NCI-H2196 treated with DMSO at 0.1 percent for 48 hours (cell line): ENCODE measurements around the gene STEAP3.
A peak's percentile ranks its signal among the peaks of the same experiment; 100 is the strongest.

ENCODE experiments used
- DNase-seq: peaks from one replicate; lab custom pipeline; 2025; ENCODE audit not compliant: unreplicated experiment; lab: John Stamatoyannopoulos, UW

The STEAP3 gene

DNA sequence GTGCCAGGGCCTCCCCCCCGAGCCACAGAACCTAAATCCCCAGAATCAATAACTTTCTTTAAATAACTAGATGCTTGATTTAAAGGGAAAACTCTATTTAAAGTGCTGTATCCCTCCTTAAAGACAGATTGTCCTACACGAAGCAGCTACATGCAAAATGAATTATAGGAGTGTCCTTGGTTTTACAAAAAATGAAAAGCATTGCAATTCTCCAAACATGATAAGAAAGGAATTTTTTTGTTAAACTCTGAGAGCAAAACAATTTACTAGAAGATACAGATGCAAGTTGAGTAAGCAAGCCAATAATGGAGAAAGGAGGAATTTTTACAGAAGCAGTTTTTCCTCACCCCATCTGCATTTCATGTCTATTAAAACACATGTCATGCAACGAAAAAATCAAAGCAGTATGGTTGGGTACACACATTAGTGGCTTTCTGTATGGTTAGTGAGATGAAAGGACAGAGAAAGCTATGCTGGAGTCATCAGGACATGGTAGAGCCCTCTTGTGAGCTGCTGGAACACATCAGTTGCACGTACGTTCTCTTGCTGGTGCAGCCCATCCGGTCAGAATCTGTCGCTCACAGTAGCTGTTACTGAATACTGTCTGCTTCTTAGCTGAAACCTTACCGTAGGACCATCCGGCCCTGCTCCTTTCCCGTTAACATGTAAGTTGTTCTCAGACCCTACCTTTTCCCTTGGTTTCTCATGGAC, 25.9 kb upstream of the STEAP3 start:
- no peak for DNase-seq

DNA sequence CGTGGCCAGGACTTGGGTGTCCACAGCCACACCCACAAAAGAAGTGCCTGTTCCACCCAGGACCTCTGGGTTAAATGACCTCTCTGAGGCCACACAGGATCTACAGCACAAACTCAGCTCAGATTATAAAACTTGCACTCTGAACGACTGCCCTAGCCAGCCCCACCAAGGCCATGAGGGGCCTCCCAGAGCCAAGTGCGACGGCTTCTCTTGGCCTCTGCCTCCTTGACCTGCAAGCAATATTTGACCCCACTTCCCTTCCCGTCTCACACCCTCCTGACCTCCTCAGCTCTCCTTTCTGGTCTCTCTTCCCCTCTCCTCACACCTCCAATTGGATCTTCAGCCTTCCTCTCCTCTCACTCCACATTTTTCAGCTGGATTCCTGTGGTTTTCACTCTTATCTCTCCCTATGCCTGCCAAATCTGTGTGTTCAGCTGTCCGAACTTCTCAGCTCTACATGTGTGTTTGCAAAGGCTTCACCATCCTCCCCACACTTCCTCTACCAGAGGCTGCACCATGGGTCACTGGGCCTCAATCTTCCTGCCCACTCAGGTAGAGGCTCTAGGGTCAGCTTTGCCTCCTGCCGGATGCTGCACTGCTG, 25.3 kb upstream of the STEAP3 start:
- no peak for DNase-seq

DNA sequence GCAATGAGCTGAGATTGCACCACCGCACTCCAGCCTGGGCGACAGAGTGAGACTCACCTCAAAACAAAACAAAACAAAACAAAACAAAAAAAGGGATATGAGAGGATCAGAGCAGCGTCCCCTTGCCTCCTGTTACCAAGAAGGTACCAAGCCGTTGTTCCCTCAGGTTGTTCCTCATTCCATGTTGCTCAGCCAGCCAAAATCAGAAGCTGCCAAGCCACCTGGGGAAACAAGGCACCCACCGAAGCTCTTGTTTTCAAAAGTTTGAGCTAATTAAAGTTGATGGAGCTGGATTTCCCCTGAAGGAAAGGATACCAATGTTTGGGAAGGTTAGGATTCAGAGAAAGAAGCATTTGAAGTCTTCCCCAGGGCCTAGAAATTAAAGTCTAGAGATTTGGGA, 21.8 kb upstream of the STEAP3 start:
- DNase-seq = no peak

DNA sequence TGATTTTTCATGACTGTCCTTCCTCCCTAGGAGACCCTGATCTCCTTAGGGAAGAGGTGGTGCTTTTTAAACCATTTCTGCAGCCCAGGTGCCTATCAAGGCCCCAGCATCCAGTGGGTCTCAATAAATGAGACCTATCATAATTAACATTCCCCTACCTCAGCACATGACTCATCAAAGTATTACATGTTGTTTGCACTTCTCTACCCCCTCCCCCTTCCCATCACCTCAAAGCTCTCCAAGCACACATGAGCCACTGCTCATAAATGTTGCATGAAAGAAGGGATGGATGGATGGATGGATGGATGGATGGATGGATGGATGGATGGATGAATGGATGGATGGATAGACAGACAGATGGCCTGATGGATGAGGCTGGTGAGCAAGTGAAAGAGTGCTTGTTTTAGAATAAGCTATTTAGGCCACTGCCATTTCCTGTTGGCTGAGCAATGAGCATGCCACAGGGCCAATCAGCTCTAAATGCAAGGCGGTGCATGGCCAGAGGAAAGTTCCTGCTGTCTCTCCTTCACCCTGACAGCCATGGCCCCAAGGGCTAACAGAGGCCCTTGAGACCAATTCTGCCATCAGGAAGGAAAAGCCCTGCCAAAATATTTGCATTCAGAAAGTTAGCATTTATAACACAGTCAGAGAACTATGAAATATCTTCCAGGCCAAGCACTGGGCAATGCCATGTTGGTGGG, 20.9 kb upstream of the STEAP3 start:
- DNase-seq = no peak

DNA sequence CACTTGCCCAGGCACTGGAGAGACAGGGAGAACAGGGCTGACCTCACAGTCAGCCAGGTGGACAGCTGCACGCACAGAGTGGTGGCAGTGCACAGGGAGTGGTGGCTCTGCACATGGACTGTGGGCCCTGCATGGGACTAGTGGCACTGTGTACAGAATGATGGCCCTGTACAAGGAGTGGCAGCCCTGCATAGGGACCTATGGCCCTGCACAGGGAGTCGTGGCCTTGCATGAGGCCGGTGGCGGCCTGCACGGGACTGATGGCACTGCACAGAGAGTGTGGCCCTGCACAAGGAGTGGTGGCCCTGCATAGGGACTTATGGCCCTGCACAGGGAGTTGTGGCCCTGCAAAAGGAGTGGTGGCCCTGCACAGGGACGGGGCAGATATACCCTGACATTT, 19.1 kb upstream of the STEAP3 start:
- DNase-seq = no peak

DNA sequence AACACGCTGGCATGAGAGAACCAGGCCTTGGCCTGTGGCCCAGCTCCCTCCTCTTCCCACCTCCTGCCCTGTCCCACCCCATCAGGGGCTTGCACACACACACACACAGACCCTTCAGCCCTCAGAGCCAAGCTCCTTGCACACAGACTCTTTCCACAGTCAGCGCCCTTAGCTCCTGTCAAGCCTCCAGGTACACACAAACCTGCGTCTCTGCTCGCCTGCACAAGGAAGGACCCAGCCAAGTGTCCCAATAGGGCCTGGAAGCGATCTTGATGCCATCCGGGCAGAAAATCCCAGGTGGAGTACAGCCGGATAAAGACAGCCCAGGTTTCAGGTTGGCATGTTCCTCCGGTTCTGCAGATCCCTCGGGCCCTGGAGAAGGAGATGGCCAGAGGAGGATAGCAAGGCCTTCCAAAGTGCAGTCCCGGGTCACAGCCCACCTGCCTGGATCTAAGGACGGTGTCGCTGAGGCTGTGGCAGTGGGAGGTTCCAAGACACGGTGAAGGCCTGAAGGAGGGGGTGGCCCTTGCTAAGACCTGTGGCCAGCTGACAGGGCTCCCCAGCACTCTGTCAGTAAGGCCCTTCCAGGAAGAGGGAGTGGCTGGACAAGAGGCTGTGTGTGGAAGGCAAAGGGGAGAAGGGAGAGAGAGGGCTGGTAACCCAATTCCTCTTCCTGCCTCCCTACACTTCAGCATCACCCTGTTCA, 18.5 kb upstream of the STEAP3 start:
- DNase-seq = no peak

DNA sequence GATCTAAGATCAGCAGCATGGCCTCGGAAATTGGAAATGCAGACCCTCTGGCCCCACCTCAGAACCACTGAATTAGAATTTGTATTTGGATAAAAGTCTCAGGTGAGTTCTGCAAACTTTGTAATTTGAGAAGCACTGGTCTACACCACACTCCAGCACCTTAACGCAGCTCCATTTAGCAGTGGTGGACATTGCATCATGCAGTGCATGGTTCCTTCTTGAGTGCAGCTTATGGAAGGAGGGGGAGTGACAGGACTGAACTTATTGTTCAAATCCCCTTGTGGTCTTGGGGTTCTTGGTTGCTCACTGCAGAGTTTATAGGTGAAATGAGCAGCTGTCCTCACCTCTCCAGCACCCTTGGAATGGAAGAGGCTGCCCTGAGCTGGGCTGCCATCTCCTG, 17.4 kb upstream of the STEAP3 start:
- DNase-seq = no peak

DNA sequence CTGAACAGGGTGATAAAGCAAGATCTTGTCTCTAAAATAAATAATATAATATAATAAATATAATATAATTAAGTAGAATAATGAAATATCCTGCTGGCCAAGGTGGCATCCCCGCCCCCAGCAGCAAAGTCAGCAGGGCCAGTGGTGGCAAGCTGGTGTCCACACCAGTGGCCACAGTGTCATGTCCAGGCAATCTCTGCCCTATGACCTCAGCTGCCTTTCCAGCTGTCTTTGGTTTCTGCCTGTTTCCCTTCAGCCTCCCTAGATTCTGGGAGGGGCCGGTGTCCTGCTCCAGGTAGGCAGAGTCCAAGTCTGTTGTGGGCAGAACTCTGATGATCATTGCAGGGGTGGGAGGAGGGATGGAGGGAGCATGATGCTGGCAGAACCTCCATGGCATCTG, 16.2 kb upstream of the STEAP3 start:
- no peak for DNase-seq

DNA sequence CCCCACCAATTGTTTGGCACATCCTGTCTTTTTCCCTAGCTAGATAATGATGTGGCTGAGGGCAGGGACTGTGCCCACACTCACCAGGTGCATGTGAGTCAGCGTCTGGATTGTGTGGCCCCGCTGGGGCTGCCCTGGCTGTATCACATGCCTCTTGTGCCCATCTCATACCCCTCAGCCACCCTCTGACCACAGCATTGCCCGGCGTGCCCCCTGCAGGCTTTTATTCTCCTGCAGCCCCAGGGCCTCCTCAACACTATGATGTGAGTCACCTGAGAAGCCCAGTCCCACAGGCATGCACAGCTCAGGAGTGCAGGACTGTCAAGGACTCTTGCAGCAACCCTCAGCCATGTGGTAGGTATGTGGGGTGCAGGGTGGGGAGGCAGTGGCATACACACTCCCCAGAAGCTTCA, 14.8 kb upstream of the STEAP3 start:
- DNase-seq = peak; percentile 15

DNA sequence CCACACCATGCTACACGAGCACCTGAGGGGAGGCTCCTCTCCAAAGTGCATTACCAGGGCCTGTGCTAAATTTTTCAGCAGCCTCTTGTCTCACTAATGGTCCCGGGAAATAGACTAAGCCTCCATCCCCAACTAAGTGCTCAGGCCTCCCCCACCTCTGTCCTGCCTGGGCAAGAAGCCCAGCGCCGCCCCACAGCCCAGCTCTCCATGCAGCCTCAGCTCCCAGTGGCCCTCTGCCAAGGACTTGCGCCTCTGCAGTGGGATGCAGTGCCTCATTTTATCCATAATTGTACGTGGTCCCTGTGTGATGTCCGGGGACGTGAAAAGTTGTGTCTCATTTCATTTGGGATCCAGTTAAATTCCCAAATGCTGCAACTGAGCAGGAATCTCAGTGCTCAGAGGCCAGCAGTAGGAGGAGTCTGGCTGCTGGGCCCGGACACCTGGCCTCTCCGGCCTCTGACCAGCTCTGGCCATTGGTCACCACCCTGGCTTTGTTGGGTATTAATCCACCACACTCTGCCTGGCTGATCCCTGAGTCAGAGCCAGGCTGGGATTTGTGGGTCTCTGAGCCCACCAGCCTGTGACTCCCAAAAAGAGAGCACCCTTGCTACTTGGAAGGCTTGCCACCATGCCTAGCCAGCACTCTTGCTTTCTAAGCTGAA, 11.4 kb upstream of the STEAP3 start:
- no peak for DNase-seq

DNA sequence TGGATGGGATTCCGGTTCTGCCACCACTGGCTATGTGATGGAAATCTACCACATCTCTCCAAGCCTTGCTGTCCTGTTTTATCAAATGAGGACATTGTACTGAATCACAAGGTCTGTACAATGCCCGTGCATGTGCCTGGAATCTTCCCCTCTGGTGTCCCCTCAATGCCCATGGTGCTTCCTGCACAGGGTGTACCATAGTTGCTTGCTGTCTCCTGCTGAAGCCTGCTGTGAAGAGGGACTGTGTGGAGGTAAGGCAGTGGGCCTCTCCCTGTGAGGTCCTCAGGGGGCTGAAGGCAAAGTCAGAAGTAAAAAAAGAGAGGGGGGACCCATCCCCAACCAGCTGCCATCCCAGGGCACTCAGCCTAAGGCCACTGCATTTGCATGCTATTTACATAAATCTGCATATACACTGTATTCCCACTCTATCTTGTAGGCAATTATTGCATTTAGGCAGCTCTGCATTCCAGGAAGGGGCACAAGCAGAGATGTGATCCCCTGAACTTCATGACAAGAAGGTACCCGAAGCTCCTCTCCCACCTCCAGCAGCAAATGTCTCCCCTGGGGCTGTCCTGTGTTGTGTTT, 9.1 kb upstream of the STEAP3 start:
- no peak for DNase-seq

DNA sequence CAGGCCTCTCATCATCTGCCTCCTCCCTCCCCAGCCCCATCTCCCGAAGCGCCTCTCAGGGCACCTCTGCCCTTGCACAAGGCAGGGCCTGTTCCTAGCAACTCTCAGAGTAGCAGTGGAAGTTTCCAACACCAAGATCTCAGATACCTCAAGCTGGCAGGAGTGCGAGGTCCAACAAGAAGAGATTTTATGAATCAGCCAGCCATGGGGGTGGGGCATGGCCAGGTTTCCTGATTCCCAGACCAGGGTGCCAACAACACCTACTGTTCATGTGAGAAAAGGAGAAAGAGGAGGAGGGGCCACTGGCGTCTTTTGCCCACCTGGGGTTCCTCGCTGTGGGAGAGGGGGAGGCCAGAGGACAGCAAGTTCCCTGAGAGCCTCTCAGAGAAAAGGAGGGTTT, 6.6 kb upstream of the STEAP3 start:
- DNase-seq = no peak

DNA sequence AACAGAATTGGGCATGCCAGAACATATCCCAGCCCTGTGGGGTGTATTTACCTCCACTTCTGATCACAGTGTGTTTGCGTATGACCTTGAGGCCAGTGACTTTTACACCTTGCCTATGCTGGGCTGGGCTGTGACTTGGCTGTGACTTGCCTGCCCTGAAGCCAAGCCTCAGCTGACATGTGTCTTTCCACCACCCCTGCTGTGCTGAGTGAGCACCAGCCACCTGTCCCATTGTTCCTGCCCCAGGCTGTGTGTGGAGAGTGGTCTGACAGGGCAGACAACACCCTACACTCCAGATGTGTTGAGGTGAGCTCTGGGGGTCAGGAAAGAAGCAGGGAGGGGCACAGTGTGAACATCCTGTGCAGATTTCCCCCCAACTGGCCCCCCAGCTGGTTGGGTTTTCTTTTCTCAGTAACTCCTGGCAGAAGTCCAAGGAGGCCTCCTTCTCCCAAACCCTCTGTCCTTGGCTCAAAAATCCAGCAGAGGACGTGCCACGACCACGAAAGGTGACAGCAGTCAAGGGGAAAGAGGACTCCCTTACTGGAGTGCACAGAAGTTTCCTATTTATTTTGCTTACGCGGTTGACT, 5.1 kb upstream of the STEAP3 start:
- peak; percentile 33 for DNase-seq

DNA sequence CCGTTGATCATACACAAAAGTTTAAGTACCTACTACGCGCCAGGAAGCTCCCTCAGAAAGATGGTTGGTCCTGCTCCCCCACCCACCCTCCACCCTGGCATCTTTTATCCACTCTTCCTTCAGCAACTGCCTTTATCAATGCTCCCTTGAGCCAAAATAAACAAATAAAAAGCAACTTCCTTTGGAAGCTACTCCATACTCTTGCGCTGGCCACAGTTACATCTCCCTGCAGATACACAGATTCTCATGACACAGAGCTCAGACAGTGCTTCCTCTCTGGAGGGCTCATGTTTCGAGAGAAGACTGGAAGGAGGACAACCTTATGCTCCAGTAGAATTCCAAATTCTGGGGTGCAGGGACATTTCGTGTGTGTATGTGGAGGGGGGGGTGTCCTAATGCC, 3.8 kb upstream of the STEAP3 start:
- DNase-seq = no peak

DNA sequence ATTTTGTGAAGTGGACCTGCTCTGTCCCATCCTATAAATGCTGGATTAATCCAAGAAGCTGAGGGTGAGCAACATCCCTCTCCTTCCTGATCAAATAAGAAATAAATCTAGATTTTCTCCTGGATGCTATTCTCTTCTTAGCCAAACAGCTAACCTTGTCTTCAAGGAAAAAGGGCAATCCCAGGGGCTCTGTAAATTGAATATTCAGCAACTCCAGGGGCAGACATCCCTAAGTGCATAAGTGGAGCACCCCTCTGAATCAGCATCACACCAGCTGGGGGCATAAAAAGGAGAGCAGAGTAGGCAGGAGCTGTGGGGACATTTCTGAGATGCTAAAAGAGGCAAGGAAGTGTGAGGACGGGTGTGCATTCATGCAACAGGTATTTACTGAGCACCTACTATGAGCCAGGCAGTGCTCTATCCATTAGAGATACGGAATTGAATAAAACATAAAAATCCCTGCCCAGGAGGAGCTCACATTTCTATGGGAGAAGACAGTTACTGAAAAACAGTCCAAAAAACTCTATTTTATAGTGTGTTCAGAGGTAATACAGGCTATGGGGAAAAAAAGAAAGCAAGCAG, 2.8 kb upstream of the STEAP3 start:
- no peak for DNase-seq

DNA sequence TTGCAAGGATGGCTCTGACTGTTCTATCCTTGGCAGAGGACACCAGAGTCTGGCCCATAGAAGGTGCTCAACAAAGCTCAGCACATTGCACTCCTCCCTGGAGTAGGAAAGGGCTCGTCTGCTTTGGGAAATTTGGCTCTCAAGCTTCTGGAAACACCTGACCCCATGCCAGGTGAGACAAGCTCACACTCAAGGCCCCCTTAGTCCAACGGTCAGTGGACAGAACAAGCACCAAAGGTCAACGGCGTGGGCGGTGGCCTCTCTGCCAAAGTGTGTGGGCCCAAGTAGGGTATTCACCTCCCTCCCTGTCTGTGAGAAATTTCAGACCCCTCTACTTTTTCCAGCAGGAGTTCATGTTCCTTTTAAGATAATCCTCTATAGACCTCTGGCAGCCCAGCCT, 2.0 kb upstream of the STEAP3 start:
- DNase-seq = no peak

DNA sequence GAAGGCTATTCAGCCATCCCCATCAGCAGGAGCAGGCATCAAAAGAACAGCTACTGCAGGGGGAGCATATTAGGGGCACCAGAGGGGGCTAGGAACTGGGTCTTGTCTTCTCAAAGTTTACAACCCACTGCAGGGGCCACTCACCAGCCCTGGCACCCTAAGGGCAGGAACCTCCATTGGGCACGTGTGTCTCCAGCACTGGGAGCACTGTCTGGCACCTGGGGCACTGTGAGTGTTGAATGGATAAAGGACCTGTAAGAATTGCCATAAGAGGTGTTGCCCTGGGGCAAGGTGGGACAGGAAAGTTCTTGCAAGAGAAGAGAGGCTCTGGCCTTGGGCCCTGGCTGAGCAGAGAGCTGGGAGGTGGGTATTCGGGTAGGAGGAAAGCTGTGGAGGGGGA, 1.4 kb upstream of the STEAP3 start:
- no peak for DNase-seq

DNA sequence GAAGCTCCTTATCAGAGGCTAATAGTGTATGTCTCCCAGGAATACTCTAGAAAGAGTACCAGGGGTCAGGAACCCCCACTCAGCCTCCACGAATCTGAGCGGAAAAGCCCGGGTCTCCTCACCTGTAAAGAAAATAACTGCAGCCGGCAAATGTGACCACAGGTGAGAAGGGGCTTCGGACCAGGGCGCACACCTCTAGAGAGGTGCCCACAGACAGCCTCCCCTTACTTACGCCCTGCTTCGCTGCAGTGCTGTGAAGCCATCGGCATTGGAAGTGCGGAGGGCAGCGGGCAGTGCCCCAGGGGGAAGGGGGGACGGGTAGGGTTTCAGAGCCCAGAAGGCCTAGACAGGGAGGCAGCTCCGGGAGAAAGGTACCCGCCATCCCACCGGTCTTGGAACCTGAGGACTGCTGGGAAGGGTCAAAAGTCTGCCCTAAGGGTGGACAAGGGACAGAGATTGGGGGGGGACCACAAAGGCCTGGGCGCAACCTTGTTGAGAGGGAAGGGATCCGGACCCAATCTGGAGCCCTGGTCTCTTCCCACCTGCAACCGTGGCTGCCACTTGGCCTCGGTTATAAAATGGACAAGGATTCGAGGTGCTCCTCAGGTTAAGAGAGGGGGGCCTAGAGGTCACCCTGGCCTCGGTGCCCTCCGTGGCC, 642 bp upstream of the STEAP3 start:
- no peak for DNase-seq

DNA sequence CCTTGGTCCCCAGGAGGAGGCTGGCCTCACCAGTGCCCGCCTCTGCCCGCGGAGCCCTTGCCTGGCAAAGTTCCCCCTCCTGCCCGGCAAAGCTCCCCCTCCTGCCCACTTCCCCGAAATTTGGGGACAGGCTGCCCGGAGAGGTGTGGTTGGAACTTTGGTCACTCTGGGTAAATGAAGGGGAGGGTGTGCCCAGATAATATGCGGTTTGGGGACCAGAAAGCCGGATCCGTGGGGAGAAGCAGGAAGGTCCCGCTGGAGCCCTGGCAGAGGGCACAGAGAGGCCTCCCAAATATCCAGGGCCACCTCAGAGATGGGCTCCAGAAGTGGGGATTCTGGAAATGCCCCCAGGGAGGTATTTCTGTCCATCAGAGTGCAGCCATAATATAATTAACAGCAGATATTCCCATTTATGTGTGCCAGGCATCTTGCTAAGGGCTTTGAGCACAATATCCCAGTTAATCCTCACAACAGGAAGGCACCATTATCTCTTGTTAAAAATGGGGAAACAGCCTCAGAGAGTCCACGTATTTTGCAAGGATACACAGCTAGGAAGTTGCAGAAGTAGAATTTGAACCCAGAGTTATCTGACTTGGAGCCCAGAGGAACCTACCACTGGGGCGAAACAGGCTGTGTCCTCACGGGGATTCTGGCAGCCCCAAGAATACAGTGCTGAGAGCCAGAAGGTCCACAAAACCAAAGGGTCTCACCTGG, 914 bp downstream of the STEAP3 start:
- DNase-seq = no peak
